ENCODE measurements around the gene CACNB4.
"Not testable (repeated sequence)": the region's sequence is repeated elsewhere in the genome, so short reads cannot be mapped to it uniquely, and the experiment has no call there.

DNA sequence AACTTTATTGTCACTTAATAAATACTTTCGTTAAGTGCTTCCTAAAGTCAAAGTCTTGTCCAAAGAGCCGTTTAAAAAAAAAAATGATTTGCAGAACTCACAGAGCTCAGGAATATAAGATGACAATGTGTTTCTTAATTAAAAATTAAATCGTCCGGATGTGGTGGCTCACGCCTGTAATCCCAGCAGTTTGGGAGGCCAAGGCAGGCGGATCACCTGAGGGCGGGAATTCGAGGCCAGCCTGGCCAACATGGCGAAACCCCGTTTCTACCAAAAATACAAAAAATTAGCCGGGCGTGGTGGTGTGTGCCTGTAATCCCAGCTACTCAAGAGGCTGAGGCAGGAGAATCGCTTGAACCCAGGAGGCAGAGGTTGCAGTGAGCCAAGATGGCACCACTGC lies 8.3 kb upstream of the CACNB4 start:
- TF ChIP-seq, protein P1, sequence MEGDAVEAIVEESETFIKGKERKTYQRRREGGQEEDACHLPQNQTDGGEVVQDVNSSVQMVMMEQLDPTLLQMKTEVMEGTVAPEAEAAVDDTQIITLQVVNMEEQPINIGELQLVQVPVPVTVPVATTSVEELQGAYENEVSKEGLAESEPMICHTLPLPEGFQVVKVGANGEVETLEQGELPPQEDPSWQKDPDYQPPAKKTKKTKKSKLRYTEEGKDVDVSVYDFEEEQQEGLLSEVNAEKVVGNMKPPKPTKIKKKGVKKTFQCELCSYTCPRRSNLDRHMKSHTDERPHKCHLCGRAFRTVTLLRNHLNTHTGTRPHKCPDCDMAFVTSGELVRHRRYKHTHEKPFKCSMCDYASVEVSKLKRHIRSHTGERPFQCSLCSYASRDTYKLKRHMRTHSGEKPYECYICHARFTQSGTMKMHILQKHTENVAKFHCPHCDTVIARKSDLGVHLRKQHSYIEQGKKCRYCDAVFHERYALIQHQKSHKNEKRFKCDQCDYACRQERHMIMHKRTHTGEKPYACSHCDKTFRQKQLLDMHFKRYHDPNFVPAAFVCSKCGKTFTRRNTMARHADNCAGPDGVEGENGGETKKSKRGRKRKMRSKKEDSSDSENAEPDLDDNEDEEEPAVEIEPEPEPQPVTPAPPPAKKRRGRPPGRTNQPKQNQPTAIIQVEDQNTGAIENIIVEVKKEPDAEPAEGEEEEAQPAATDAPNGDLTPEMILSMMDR (IDR thresholded peaks at IDR 0.05), result not testable (repeated sequence)
- not testable (repeated sequence) for TF ChIP-seq POLR2A (IDR thresholded peaks at IDR 0.05)

All from prostate gland (tissue), 2 donors.